ENCODE measurements around the gene SPEG.

SPEG gene

GRCh38 chr2:219461047-219461514 lies 26.4 kb downstream of the SPEG start:
- peak; percentile 76 for DNase-seq (ENCODE audit: low read depth, low spot score)

- DNase-seq (ENCODE audit: low read depth, low spot score): no peak
Observed at GRCh38 chr2:219461669-219462068, 27.0 kb downstream of the SPEG start.

- no peak for DNase-seq (ENCODE audit: low read depth, low spot score)
Observed at GRCh38 chr2:219462349-219462748, 27.7 kb downstream of the SPEG start.

- no peak for DNase-seq (ENCODE audit: low read depth, low spot score)
Observed at GRCh38 chr2:219464286-219465032, 29.8 kb downstream of the SPEG start.

- DNase-seq (ENCODE audit: low read depth, low spot score): no peak
Observed at GRCh38 chr2:219465659-219466561, 31.3 kb downstream of the SPEG start.

- DNase-seq (ENCODE audit: low read depth, low spot score): no peak
Observed at GRCh38 chr2:219466816-219467735, 32.4 kb downstream of the SPEG start.

- DNase-seq (ENCODE audit: low read depth, low spot score): no peak
Observed at GRCh38 chr2:219467736-219468075, 33.1 kb downstream of the SPEG start.

GRCh38 chr2:219468410-219469185 lies 34.0 kb downstream of the SPEG start:
- no peak for DNase-seq (ENCODE audit: low read depth, low spot score)

- peak; percentile 80 for DNase-seq (ENCODE audit: low read depth, low spot score)
Observed at GRCh38 chr2:219469186-219469724, 34.6 kb downstream of the SPEG start.

- DNase-seq (ENCODE audit: low read depth, low spot score): no peak
Observed at GRCh38 chr2:219470429-219470828, 35.8 kb downstream of the SPEG start.

- DNase-seq (ENCODE audit: low read depth, low spot score): no peak
Observed at GRCh38 chr2:219471476-219472371, 37.1 kb downstream of the SPEG start.

- DNase-seq (ENCODE audit: low read depth, low spot score): no peak
Observed at GRCh38 chr2:219472629-219473187, 38.1 kb downstream of the SPEG start.

GRCh38 chr2:219473511-219473910 lies 38.9 kb downstream of the SPEG start:
- no peak for DNase-seq (ENCODE audit: low read depth, low spot score)

- DNase-seq (ENCODE audit: low read depth, low spot score): no peak
Observed at GRCh38 chr2:219474285-219475060, 39.8 kb downstream of the SPEG start.

- DNase-seq (ENCODE audit: low read depth, low spot score): no peak
Observed at GRCh38 chr2:219475278-219475677, 40.6 kb downstream of the SPEG start.

GRCh38 chr2:219475697-219476651 lies 41.3 kb downstream of the SPEG start:
- DNase-seq (ENCODE audit: low read depth, low spot score): peak; percentile 81

GRCh38 chr2:219476652-219477151 lies 42.1 kb downstream of the SPEG start:
- no peak for DNase-seq (ENCODE audit: low read depth, low spot score)

Measured in astrocyte of the hippocampus (primary cell).